Sigmoid colon (tissue), 7 donors: Measurements from ENCODE around the gene PDCD10. TPM values are rescaled to one million over a fixed set of nuclear protein-coding genes. Genes with fewer than 3 reads are reported as not detected.

Experiments used
- DNase-seq: peaks from one replicate; pipeline ENCODE4 v3.0.0-alpha.2; 2019
- H3K27ac ChIP-seq, 4 donors: fragments of 200-600 bp; sonication (generic); one replicate each; pipeline ENCODE4 v1.5.1; 2016 to 2019; ENCODE audit warnings: mild to moderate bottlenecking in 1 of 4
- H3K27me3 ChIP-seq, 3 donors: fragments of 200-600 bp; sonication (generic); one replicate each; pipeline ENCODE4 v1.5.1; 2019; ENCODE audit warnings: mild to moderate bottlenecking in 1 of 3
- H3K36me3 ChIP-seq, 4 donors: fragments of 200-600 bp; sonication (generic); one replicate each; pipeline ENCODE4 v1.5.1; 2016 to 2019
- H3K4me1 ChIP-seq, 4 donors: fragments of 200-600 bp; sonication (generic); one replicate each; pipeline ENCODE4 v1.5.1; 2017 to 2019
- H3K4me3 ChIP-seq, 4 donors: fragments of 200-600 bp; sonication (generic); one replicate each; pipeline ENCODE4 v1.5.1; 2017 to 2019; ENCODE audit warnings: mild to moderate bottlenecking in 2 of 4, moderate library complexity in 1 of 4
- H3K9me3 ChIP-seq, 4 donors: fragments of 200-600 bp in 3 of 4; sonication (generic) in 3 of 4; one replicate each; pipeline versions ENCODE4 v1.5.1 to v1.6.1; 2013 to 2019
- CTCF ChIP-seq, 4 experiments: fragments of 450-650 bp in 3 of 4; fragments of 200-600 bp in 1 of 4; IDR thresholded peaks; one replicate each; pipeline ENCODE4 v1.5.1; 2016 to 2019; ENCODE audit warnings: antibody characterized with exemption in 4 of 4, mild to moderate bottlenecking in 3 of 4, moderate library complexity in 2 of 4
- EP300 ChIP-seq, 4 donors: sonication (generic); formaldehyde crosslinking; IDR thresholded peaks; one replicate each; pipeline ENCODE4 v1.6.1; 2017; ENCODE audit warnings: antibody characterized with exemption in 4 of 4
- POLR2A ChIP-seq, 2 donors: fragments of 450-650 bp; IDR thresholded peaks; one replicate each; pipeline ENCODE4 v1.6.1; 2016; ENCODE audit warnings: antibody characterized with exemption in 2 of 2, mild to moderate bottlenecking in 2 of 2, moderate library complexity in 2 of 2
- POLR2AphosphoS5 ChIP-seq, 4 donors: sonication (generic); formaldehyde crosslinking; IDR thresholded peaks; one replicate each; pipeline ENCODE4 v1.6.1; 2017; ENCODE audit warnings: antibody characterized with exemption in 4 of 4
- WGBS, 2 donors: extraction: QIAGEN DNeasy Blood & Tissue Kit; methylation state at CpG; one replicate each; pipeline ENCODE4 v1.1.7; 2013; 5-methylcytosine and 5-hydroxymethylcytosine counted together
- intact Hi-C: fragments of 100-400 bp; cut with DNase I; formaldehyde crosslinking; loops from one replicate; pipeline ENCODE4 v1.15.1; 2023
- polyA plus RNA-seq, 3 donors: library from polyadenylated mRNA; stranded (reverse); fragments of 200-250 nt; gene quantifications; one replicate each; pipeline ENCODE4 v1.2.3, GENCODE V29; 2013
- total RNA-seq, 4 donors: library from RNA; depleted of rRNA; stranded (reverse); fragments of >200 nt; gene quantifications; one replicate each; pipeline ENCODE4 v1.1.0, GENCODE V29; 2016
- donor health status: healthy with polysubstance abuse.
- donor health status: Bipolar disorder and iron deficiency.
- donor health status: healthy.

Gene PDCD10
- total and polyA plus RNA-seq, 7 donors, result 49.3 to 198 (median 67.0) TPM

- no peaks in the 10 kb centered on the region for H3K27me3 ChIP-seq
- intact Hi-C loops, result loop anchor here (10.0 kb wide), 1 partner anchor 280 kb away; no protein-coding TSS in a partner anchor
- no peak overlapping the region for H3K4me3 ChIP-seq
- DNase-seq, result no peak
- peak in 3 of 4 experiments; percentile 28 to 70 (median 42) for TF ChIP-seq CTCF (IDR thresholded peaks at IDR 0.05)
- TF ChIP-seq POLR2A (IDR thresholded peaks at IDR 0.05), result no peak
- no peaks in the 10 kb centered on the region for H3K9me3 ChIP-seq
- peaks cover 0 to 39% (median 2%) of the 10 kb centered on the region in 4 donors for H3K36me3 ChIP-seq
- no peak overlapping the region for H3K27ac ChIP-seq
- no peaks in the 10 kb centered on the region for H3K4me1 ChIP-seq
These were observed 50.2 kb downstream of the PDCD10 start for GRCh38 chr3:167684388-167684993.

- no peaks in the 10 kb centered on the region for H3K27me3 ChIP-seq
- DNase-seq, result no peak
- H3K27ac ChIP-seq, result no peak overlapping the region
- H3K36me3 ChIP-seq, result peaks cover 0 to 59% (median 13%) of the 10 kb centered on the region in 4 donors
- no peak for TF ChIP-seq CTCF (IDR thresholded peaks at IDR 0.05)
- no peak for TF ChIP-seq EP300 (IDR thresholded peaks at IDR 0.05)
- TF ChIP-seq POLR2A (IDR thresholded peaks at IDR 0.05), result no peak
- TF ChIP-seq POLR2AphosphoS5 (IDR thresholded peaks at IDR 0.05), result no peak
- H3K4me3 ChIP-seq, result no peak overlapping the region
- intact Hi-C loops, result no loop called here
- H3K9me3 ChIP-seq, result peaks cover 0 to 10% (median 4%) of the 10 kb centered on the region in 4 donors
- 84 to 90% methylated on average over 4 of the region's 4 CpGs for WGBS, 2 donors
- no peaks in the 10 kb centered on the region for H3K4me1 ChIP-seq
These were observed 55.2 kb downstream of the PDCD10 start for GRCh38 chr3:167679526-167679925.

- no peak for DNase-seq
- Histone ChIP-seq H3K4me1 (no peaks in the 10 kb centered on the region), H3K27me3 (no peaks in the 10 kb centered on the region), H3K36me3 (peaks cover 0 to 58% (median 12%) of the 10 kb centered on the region in 4 donors), H3K4me3 (no peak overlapping the region), H3K9me3 (peaks cover 0 to 10% (median 4%) of the 10 kb centered on the region in 4 donors), H3K27ac (no peak overlapping the region)
- no peak for TF ChIP-seq POLR2A (IDR thresholded peaks at IDR 0.05)
- 97 to 98% methylated on average over 1 of the region's 1 CpG for WGBS, 2 donors
- intact Hi-C loops, result no loop called here
These were observed 58.8 kb downstream of the PDCD10 start for GRCh38 chr3:167675848-167676247.

GRCh38 chr3:167673221-167673620, 61.5 kb downstream of the PDCD10 start:
- H3K4me3 ChIP-seq, result no peak overlapping the region
- H3K27ac ChIP-seq, result no peak overlapping the region
- WGBS, 2 donors, result 85 to 95% methylated on average over 1 of the region's 1 CpG
- no peak for DNase-seq
- H3K36me3 ChIP-seq, result peaks cover 0 to 40% (median 12%) of the 10 kb centered on the region in 4 donors
- H3K27me3 ChIP-seq, result no peaks in the 10 kb centered on the region
- intact Hi-C loops, result no loop called here
- TF ChIP-seq EP300 (IDR thresholded peaks at IDR 0.05), result no peak
- TF ChIP-seq POLR2AphosphoS5 (IDR thresholded peaks at IDR 0.05), result no peak
- no peak for TF ChIP-seq CTCF (IDR thresholded peaks at IDR 0.05)
- no peak for TF ChIP-seq POLR2A (IDR thresholded peaks at IDR 0.05)
- H3K4me1 ChIP-seq, result no peaks in the 10 kb centered on the region
- peaks cover 0 to 10% (median 4%) of the 10 kb centered on the region in 4 donors for H3K9me3 ChIP-seq

GRCh38 chr3:167671878-167672427, 62.7 kb downstream of the PDCD10 start:
- H3K4me1 ChIP-seq, result no peaks in the 10 kb centered on the region
- no peak for TF ChIP-seq POLR2AphosphoS5 (IDR thresholded peaks at IDR 0.05)
- no peak for TF ChIP-seq EP300 (IDR thresholded peaks at IDR 0.05)
- no peak for TF ChIP-seq POLR2A (IDR thresholded peaks at IDR 0.05)
- TF ChIP-seq CTCF (IDR thresholded peaks at IDR 0.05), result no peak
- peaks cover 0 to 40% (median 12%) of the 10 kb centered on the region in 4 donors for H3K36me3 ChIP-seq
- H3K4me3 ChIP-seq, result no peak overlapping the region
- DNase-seq, result no peak
- no peak overlapping the region for H3K27ac ChIP-seq
- peaks cover 0 to 10% (median 4%) of the 10 kb centered on the region in 4 donors for H3K9me3 ChIP-seq
- intact Hi-C loops, result no loop called here
- no peaks in the 10 kb centered on the region for H3K27me3 ChIP-seq
- 91 to 92% methylated on average over 4 of the region's 4 CpGs for WGBS, 2 donors
